ENCODE results near the gene POLR1C.

POLR1C gene

GRCh38 chr6:43481591-43482236, 35.2 kb upstream of the POLR1C start:
- no peak overlapping the region for H3K9ac ChIP-seq (ENCODE audit: low read depth, low read length)
- H3K36me3 ChIP-seq (ENCODE audit: insufficient read depth, low read length), result no peaks in the 10 kb centered on the region
- H3K9me3 ChIP-seq (ENCODE audit: control insufficient read depth, insufficient read depth, low read length), result no peaks in the 10 kb centered on the region
- H3K4me1 ChIP-seq (ENCODE audit: insufficient read depth, low read length), result peaks cover 18% of the 10 kb centered on the region

- no peaks in the 10 kb centered on the region for H3K36me3 ChIP-seq (ENCODE audit: insufficient read depth, low read length)
- H3K4me1 ChIP-seq (ENCODE audit: insufficient read depth, low read length), result peaks cover 11% of the 10 kb centered on the region
- H3K9ac ChIP-seq (ENCODE audit: low read depth, low read length), result no peak overlapping the region
- no peaks in the 10 kb centered on the region for H3K9me3 ChIP-seq (ENCODE audit: control insufficient read depth, insufficient read depth, low read length)
These were observed 28.1 kb upstream of the POLR1C start for GRCh38 chr6:43488667-43489276.

- Histone ChIP-seq H3K4me1 (ENCODE audit: insufficient read depth, low read length) (peaks cover 11% of the 10 kb centered on the region), H3K9me3 (ENCODE audit: control insufficient read depth, insufficient read depth, low read length) (no peaks in the 10 kb centered on the region), H3K9ac (ENCODE audit: low read depth, low read length) (no peak overlapping the region), H3K36me3 (ENCODE audit: insufficient read depth, low read length) (no peaks in the 10 kb centered on the region)
These were observed 27.4 kb upstream of the POLR1C start for GRCh38 chr6:43489277-43490072.

GRCh38 chr6:43490523-43490939, 26.4 kb upstream of the POLR1C start:
- peaks cover 18% of the 10 kb centered on the region for H3K4me1 ChIP-seq (ENCODE audit: insufficient read depth, low read length)
- no peak overlapping the region for H3K9ac ChIP-seq (ENCODE audit: low read depth, low read length)
- H3K36me3 ChIP-seq (ENCODE audit: insufficient read depth, low read length), result no peaks in the 10 kb centered on the region
- no peaks in the 10 kb centered on the region for H3K9me3 ChIP-seq (ENCODE audit: control insufficient read depth, insufficient read depth, low read length)

GRCh38 chr6:43491750-43492661, 24.9 kb upstream of the POLR1C start:
- no peak overlapping the region for H3K9ac ChIP-seq (ENCODE audit: low read depth, low read length)
- H3K4me1 ChIP-seq (ENCODE audit: insufficient read depth, low read length), result peaks cover 32% of the 10 kb centered on the region
- H3K9me3 ChIP-seq (ENCODE audit: control insufficient read depth, insufficient read depth, low read length), result no peaks in the 10 kb centered on the region
- H3K36me3 ChIP-seq (ENCODE audit: insufficient read depth, low read length), result no peaks in the 10 kb centered on the region

- peaks cover 32% of the 10 kb centered on the region for H3K4me1 ChIP-seq (ENCODE audit: insufficient read depth, low read length)
These were observed 24.2 kb upstream of the POLR1C start for GRCh38 chr6:43492673-43493072.

GRCh38 chr6:43493230-43493629, 23.7 kb upstream of the POLR1C start:
- peaks cover 32% of the 10 kb centered on the region for H3K4me1 ChIP-seq (ENCODE audit: insufficient read depth, low read length)
- H3K36me3 ChIP-seq (ENCODE audit: insufficient read depth, low read length), result 0 out of 2 replicates have a peak, but pooled peaks cover under 1% of the 10 kb centered on the region
- H3K9ac ChIP-seq (ENCODE audit: low read depth, low read length), result no peak overlapping the region
- H3K9me3 ChIP-seq (ENCODE audit: control insufficient read depth, insufficient read depth, low read length), result no peaks in the 10 kb centered on the region

More at GRCh38 chr6:43492673-43493072, 24.2 kb upstream of the POLR1C start:
- Histone ChIP-seq H3K9me3 (ENCODE audit: control insufficient read depth, insufficient read depth, low read length) (no peaks in the 10 kb centered on the region), H3K36me3 (ENCODE audit: insufficient read depth, low read length) (no peaks in the 10 kb centered on the region), H3K9ac (ENCODE audit: low read depth, low read length) (no peak overlapping the region)

- H3K4me1 ChIP-seq (ENCODE audit: insufficient read depth, low read length), result peaks cover 32% of the 10 kb centered on the region
- no peaks in the 10 kb centered on the region for H3K9me3 ChIP-seq (ENCODE audit: control insufficient read depth, insufficient read depth, low read length)
- peaks cover 6% of the 10 kb centered on the region; the same call in 1 of the 2 replicates for H3K36me3 ChIP-seq (ENCODE audit: insufficient read depth, low read length)
- no peak overlapping the region for H3K9ac ChIP-seq (ENCODE audit: low read depth, low read length)
These were observed 23.1 kb upstream of the POLR1C start for GRCh38 chr6:43493833-43494232.

- no peaks in the 10 kb centered on the region for H3K9me3 ChIP-seq (ENCODE audit: control insufficient read depth, insufficient read depth, low read length)
- H3K36me3 ChIP-seq (ENCODE audit: insufficient read depth, low read length), result peaks cover 10% of the 10 kb centered on the region; the same call in 1 of the 2 replicates
- no peak overlapping the region for H3K9ac ChIP-seq (ENCODE audit: low read depth, low read length)
- peaks cover 32% of the 10 kb centered on the region for H3K4me1 ChIP-seq (ENCODE audit: insufficient read depth, low read length)
These were observed 22.6 kb upstream of the POLR1C start for GRCh38 chr6:43494321-43494720.

GRCh38 chr6:43494766-43495165, 22.1 kb upstream of the POLR1C start:
- H3K36me3 ChIP-seq (ENCODE audit: insufficient read depth, low read length), result peaks cover 13% of the 10 kb centered on the region; the same call in 1 of the 2 replicates
- no peaks in the 10 kb centered on the region for H3K9me3 ChIP-seq (ENCODE audit: control insufficient read depth, insufficient read depth, low read length)
- no peak overlapping the region for H3K9ac ChIP-seq (ENCODE audit: low read depth, low read length)
- H3K4me1 ChIP-seq (ENCODE audit: insufficient read depth, low read length), result peaks cover 32% of the 10 kb centered on the region

- Histone ChIP-seq H3K4me1 (ENCODE audit: insufficient read depth, low read length) (peaks cover 32% of the 10 kb centered on the region), H3K9me3 (ENCODE audit: control insufficient read depth, insufficient read depth, low read length) (no peaks in the 10 kb centered on the region), H3K9ac (ENCODE audit: low read depth, low read length) (no peak overlapping the region), H3K36me3 (ENCODE audit: insufficient read depth, low read length) (peaks cover 18% of the 10 kb centered on the region)
These were observed 21.4 kb upstream of the POLR1C start for GRCh38 chr6:43495409-43495941.

- Histone ChIP-seq H3K9me3 (ENCODE audit: control insufficient read depth, insufficient read depth, low read length) (no peaks in the 10 kb centered on the region), H3K36me3 (ENCODE audit: insufficient read depth, low read length) (peaks cover 18% of the 10 kb centered on the region), H3K4me1 (ENCODE audit: insufficient read depth, low read length) (peaks cover 32% of the 10 kb centered on the region), H3K9ac (ENCODE audit: low read depth, low read length) (no peak overlapping the region)
These were observed 20.3 kb upstream of the POLR1C start for GRCh38 chr6:43496370-43497128.

GRCh38 chr6:43497129-43497396, 19.8 kb upstream of the POLR1C start:
- peaks cover 19% of the 10 kb centered on the region for H3K36me3 ChIP-seq (ENCODE audit: insufficient read depth, low read length)
- H3K4me1 ChIP-seq (ENCODE audit: insufficient read depth, low read length), result peaks cover 32% of the 10 kb centered on the region
- H3K9me3 ChIP-seq (ENCODE audit: control insufficient read depth, insufficient read depth, low read length), result no peaks in the 10 kb centered on the region
- no peak overlapping the region for H3K9ac ChIP-seq (ENCODE audit: low read depth, low read length)

All from ES-I3 (cell line).